ENCODE data around the gene NRXN3. TPM values are rescaled to one million over a fixed set of nuclear protein-coding genes. Genes with fewer than 3 reads are reported as not detected.

Gene NRXN3
- 0.12 and 0.34 TPM in 2 replicates for total RNA-seq

DNA sequence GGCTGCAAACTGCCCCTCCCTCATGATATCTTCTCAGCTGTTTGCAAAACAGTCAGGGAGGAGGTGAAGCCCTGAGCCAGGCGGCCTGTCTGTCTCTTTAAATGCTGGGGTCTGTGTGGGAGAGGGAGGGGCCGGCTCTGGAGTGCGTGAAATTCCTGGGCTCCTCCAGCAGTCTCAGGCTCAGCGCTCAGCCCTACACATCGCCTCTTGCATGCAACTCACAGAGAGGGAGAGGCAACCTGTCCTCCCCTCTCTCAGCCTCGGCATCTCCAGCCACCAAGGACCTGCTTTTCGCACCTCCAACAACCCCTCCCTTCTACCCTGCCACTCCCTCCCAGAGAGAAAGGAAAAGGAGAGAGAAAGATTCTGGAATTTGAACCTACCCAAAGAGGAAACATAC lies at the start of gene NRXN3:
NRXN3 (plus strand) TSS at position 171 of the 400 bp plus-strand sequence. CDS start 72,721 bp downstream, outside the sequence.

Measured in cardiac ventricle fibroblast (primary cell).